ENCODE data around the gene RNASEL.
A peak's percentile ranks its signal among the peaks of the same experiment; 100 is the strongest.

RNASEL gene

DNA sequence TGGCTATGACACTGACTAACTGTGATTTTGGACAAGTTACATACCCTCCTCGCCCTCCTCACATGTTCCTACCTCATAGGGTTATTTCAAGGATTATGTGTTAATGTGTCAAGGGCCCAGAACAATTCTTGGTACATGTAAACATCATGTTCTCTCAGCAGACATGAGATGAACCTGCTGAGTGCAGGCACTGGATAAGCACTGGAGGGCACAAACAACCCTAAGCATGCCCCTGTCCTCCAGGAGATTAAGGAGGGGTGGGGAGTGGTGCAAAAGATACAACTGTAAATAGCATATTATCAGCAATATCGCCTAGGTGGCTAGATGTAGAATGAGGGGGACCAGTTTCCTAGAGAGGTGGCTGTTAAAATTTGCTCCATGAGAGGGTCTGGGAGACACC lies 32.9 kb upstream of the RNASEL start:
- no peak for DNase-seq (ENCODE audit: low read depth)

DNA sequence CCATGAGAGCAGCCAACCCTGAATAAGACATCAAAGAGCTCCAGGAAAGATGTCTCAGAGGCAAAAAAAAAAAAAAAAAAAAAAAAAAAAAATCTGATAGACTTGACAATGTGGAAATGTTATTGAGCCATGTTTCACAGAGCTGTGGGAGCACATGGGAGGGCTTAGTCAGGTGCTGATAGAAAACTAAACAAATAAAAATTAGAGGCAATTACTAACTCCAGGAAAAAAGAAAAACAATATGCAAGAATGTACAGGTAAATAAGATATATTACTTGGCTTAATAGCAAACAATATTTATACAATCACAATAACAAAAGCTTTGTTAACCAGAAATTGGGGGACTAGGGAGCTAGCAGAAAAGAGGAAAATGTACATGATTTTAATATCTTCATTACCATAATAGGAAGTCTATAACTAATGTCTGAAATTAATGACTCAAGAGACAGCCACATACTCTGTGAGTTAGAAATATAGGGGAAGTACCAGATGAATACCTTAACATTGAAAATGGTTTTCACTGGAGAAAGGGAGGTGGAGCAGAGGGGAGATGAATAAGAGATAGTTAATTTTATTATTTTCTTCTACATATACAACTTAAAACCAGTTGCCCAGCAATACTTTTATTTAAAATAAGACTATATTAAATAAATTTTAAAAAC lies 32.0 kb upstream of the RNASEL start:
- DNase-seq (ENCODE audit: low read depth), result no peak

DNA sequence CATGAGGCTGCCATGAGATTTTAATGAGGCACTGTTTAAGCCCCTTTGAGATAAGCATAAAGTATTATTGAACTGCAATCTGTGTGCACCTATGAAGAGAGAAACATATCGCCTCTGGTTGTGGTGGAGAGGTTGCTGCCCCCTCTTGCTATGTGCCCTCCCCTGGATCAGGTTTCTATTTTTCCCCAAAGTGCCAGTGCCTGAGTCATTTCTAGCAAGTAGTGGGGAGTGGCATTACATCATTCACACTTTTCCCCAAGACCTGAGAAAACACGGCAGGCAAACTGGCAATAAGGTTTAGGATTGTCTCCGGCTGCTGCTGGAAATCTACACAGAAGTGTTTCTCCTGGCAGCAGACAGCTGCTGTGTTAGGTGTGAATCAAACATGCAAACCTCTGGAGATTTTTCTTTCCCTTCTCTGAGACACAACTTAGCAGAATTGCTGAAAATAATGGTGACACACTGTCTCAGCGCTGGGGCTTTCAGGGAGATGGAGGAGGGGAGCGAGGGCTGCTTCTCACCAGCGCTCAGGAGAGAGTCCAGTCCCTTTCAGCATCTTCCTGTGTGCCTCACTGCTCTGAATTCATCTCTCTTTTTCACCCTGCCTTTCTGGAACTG lies 28.8 kb upstream of the RNASEL start:
- no peak for DNase-seq (ENCODE audit: low read depth)

DNA sequence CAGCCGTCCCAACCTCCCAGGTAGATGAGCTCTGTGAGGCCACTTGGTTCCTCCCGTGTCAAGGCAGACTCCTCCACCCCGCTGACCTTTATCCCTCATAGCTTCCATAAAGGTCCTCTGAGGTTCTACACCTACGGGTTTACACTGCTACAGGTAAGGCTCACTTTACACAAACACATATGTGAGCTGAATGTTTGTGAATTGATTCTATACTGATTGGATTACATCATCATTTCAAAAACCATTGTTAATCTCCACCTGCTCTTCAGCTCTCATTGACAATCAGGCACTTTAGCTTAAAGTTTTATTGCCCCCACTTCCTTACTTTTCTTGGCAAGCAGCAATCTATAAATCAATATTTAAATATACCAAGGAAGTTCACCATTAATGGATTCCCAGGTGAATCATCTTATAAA lies 28.0 kb upstream of the RNASEL start:
- DNase-seq (ENCODE audit: low read depth), result no peak

DNA sequence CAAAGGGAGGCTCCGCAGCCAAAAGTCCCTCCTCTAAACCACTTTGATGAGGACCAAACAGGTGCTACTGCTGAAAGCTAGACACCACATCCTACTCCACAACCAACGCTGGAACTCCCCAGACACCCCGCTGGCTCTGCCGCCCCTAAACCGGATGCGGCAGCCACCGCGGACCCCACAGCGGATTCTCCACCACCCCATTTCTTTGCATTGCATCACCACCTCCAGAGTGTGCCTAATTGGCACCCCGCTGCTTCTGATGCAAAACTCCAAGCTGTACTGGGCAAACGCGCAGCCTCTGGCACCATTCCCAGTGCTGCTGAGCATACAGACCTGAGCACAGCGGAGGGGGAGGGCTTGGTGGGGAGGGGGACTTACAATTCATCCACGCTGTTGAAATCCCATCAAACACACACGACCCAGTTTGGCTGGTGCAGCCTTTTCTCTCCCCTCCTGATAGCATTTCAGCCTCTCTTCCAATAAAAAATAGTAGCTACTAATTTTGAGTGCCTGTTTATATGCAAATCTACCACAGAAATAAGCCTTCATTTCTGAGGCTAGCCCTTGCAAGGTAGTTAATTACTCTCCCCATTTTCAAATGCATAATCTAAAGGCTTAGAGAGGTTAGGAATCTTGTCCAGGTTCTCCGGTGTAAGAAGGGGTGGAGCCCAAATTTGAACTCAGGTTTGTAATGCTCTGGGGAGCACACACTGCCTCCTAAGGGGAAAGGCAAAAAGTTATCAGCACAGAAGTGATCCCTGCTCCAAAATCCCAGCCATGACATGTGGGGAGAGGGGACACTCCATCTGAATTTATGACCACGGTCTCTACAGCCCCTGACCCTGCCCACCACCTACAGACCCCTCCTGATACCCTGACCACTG lies 27.3 kb upstream of the RNASEL start:
- peak; percentile 94 for DNase-seq (ENCODE audit: low read depth)

DNA sequence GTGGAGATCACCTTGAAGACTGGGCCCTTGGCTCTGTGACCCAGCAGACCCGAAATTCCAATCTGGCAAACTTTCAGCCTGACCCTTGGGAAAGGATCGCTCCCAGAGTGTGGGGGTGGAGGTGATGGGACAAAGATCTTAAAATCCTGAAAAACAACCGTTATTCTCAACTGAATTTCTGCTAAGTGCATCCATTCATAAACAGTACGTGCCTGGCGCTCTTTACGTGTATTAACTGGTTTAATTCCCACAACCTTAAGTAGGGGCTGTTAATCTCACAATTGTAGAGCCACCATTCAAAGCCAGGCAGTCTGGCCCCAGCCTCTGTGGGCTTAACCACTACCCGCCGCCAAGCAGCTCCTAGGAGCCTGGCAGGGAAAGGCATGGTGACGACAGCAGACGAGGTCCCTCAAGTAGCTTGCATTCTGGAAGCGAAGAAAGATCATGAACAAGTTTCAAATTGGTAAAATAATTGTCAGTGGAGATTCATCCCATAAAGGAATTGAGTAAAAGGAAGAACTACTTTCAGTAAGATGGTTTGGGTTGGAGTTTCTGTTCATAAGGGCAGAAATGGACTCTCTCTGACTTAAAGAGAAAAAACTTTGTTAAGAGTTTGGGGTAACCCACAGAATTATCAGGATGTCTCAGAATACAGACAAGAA lies 26.5 kb upstream of the RNASEL start:
- DNase-seq (ENCODE audit: low read depth), result no peak

DNA sequence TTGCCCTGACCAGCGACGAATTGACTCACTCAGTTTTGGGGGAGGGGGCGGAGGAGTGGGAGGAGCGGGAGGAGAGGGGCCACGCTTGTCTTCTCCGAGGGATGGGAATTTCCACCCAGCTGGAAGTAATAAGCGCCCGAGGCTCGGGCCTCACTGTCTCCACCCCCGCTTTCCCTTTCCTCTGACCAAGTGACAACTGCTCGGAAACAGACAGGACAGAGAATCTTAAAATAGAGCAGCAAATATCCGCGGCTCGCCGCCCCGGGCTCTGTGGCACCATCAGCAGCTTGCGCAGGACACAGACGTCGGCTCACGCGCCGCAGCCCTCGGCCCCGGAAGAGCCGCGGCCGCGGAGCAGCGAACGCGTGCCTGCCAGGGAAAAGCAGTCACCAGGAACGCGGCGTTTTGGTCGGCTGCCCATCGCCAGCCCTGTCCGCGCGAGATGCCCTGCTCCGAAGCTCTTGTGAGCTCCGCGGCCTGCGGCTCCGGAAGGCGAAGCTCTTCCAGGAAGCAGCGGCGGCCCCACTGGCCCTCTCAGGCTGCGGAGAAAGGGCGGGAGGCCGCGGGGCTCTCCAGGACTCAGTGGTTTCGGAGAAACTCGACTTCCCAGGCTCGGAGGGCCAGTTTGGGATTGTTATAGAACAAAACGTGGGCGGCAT lies 25.9 kb upstream of the RNASEL start:
- peak; percentile 81 for DNase-seq (ENCODE audit: low read depth)

DNA sequence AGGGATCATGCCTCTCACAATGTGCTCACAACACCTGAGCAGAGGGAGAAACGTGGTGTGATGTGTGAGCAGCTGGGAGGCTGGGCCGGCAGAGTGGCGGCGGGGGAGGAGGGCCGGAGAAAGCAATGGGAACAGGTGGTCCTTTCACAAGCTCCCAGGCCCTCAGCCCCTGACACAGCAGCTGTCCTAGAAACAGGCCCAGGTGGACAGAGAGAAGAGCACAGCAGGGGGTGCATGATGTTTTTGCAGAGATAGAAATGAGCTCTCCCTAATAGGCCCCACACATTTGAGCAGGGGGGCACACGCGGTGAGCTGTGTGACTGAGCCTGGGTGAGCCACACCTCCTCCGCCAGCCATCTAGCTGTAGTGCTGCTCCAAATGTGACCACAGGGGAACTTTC lies 22.7 kb upstream of the RNASEL start:
- DNase-seq (ENCODE audit: low read depth), result no peak

DNA sequence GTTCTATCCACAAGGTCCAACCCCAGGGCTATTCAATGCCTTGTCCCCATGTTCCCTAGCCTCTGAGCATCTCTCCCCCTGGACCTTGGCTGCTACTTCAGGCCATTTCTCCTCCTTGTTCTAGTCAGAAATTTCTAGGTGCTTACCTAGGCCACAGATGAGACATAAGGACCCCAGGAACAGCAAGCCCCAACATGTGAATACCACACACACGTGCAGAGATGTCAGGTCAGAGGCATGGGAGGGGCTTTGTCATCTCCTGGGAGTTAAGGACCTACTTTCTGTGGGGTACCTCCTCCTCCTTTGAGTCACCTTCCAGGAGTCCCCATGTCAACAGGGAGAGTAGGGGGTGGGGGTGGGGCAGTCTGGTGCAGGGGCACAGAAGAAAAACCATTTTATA lies 22.3 kb upstream of the RNASEL start:
- no peak for DNase-seq (ENCODE audit: low read depth)

DNA sequence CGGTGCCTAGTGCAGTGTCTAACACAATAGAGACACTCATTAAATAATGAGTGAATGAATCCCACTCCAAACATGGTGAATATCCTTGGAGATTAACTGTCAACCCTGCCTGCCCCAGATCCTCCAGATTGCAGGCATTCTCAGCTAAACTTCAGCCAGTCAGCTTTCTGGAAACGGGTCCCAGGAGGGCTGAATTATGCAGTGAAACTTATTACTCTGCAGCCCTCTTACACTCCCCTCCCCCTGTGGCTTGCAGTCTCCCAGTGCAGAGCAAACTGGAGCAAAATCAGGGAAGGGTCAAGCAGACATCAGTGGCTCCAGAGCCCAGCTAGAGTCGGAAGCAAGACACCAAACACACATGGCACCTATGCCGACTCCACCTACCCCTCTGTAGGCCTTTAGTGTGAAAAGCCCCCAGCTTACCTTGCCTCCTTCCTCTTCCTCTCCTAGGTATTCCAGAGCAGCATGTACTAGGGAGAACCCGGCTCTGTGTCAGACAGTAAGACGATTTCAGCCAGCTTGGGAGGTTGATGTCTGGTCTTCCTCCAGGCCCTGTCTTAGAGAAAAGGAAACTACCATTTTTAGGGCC lies 21.6 kb upstream of the RNASEL start:
- DNase-seq (ENCODE audit: low read depth), result no peak

DNA sequence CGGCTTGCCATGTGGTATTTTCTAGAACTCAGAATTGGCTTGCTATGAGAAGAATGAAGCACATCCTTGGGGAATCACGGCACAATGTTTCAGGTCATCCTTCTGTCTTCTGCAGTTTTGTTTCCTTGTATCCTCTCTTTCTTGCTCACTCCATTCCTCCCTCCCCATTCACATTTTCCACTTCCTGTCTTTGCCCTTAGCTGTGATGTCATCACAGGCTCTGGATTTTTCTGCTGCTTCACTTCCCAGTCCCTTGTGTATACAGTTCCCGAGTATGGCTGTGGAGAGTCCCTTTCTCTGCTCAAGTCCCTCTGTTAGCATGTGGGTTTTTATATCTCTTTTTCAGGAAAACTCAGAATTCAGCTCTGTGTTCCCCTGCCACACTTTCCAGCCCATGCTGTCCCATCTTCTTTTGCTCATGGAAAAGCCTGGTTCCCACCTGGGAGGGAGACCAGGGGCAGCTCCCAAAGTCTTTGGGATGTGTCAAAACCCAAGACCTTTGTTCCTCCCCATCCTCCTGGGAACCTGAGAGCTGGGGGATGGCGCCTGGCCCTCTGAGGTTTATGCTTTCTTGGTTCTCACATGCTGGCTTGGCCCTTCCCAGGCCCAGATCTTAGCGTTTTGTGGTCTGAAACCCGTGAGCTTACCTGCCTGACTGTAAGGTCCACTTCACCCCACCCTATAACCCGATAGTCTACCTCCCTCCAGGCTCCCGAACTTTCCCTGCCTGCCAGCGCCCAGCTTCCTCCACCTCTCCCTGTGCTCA lies 20.0 kb upstream of the RNASEL start:
- no peak for DNase-seq (ENCODE audit: low read depth)

DNA sequence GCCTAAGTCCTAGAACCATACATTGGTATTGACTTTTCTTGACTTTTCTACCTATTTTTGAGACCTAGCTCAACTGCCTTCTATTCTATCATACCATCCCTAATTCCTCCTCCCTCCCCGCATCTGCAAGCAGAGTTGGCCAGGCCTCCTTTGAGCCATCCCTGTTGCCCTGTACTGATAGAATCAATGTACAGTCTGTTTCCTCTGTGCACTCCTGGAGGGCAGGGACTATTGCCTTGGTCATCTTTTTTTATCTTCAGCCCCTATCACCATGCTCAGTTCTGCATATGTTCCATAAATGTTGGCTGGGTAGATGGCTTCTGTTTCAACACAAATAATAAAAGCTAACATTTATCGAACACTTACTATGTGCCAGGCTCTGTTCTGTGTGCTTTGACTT lies 19.2 kb upstream of the RNASEL start:
- DNase-seq (ENCODE audit: low read depth), result no peak

DNA sequence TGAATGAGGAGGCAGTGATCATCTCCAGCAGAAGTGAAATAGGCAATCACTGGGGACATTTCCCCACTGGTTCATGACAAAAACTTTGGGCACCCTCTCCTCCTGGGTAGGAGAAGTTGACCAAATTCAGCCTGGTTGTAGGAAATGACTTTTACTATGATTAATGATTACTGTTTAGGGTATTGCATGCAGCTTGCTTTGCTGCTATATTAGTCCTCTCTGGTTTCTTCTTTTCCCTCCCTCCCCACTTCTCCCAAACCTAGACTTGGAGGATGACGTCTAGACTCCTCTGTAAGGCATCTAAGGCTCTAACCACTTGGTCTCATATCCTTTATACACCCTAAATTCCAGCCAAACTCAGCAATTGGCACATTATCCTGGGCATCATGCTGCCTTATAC lies 18.5 kb upstream of the RNASEL start:
- DNase-seq (ENCODE audit: low read depth), result no peak

DNA sequence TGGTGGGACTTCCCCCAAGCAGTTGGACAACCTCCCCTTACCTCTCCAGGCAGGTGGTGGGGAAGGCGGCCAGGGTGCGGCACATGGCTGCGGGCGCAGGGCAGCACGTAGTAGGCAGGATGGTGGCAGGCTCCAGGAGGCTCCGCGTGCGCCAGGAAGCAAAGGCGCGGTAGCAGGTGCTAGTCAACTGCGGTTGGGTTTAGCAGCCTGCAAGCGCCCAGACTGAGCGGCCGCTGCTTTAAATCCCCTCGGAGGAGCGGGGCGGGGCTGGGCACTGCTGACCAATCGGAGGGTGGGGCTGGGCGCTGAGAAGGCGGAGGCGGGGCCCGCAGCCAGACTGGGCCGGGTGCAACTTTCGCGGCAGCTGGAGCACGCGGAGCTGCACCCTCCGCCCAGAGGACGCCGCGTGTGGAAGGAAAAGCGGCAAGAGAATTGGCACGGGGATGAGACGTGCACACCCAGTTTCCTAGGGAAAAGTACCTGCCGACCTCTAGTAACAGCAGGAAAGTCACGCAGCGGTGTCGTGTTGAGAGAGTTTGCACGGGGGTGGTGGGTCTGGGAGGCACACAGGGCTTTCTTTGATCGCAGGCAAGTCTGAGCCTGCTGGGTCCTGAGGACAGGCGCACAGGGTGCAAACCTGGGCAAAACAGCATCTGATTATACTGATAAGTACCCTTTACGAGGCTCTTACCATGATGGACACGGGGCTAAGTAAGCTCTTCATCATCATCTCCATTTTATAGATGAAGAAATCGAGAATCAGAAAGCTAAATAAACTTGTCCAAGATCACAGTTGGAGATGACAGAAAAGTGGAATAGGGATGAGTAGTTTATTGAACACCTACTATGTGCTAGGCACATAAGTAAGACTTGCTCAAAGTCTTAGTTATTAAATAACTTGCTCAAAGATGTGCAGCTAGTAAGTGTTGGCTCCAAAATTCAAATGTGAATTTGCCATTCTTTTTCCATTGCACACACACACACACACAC lies 15.4 kb upstream of the RNASEL start, which contains the start of gene RGS16:
Gene RGS16 (minus strand): TSS at position 215 of the 990 bp plus-strand sequence. CDS start 130 bp downstream, at position 85.
- DNase-seq (ENCODE audit: low read depth), result peak; percentile 90

DNA sequence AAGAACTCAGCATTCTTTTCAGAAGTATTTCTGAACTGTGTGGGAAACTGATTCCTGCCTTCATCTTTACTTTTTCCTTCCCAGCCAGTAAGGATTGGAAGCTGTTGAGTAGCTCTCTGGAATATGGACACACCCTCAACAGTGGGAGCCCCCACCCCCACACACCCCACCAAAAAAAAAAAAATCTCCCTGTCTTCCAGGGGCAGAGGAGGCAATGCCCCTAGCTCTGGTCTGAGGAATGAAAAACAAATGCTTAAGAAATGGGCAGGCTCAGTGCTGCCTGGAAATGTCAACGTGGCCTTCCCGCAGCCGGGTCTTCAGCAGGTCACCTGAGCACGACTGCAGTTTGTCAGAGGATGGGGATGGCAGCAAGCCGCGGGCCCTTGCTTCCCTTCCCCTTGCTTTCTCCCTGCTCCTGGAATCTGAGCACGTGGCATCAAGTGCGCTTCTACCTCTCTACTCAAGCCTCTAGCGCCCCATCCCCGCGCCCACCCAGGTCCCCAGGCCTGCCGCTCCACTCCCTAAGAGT lies 14.7 kb upstream of the RNASEL start:
- DNase-seq (ENCODE audit: low read depth), result no peak

DNA sequence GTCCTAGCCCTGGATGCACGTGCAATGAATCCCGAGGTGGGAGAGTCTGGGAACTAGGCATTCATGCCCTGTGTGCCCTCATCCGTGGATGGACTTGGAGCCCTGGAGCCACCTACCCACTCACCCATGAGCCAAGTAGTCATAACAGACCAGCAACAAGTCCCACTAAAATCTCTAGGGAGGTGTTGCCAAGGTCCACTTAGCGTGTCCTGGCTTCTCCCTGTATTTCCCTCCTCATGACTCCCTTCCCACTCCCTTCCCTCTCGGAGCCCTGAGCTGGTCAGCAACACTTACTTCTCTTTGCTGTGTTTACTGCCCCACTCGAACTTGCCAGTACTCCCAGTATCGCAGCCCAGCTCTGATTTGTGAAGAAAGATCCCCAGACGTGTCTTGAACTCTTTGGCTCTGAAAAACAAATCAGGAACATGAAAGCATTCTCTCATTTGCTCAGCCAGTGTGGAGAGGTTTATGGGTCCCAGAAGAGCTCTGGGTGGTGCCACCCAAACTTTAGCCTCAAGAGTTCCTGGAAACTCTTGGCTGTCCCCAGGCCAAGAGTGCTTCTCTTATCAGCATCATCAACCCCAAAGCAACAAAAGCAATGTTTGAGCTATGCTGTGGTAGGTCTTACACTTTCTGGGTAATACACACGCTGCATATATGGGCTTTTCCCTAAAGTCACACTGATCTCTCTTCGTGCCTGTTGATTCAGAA lies 14.0 kb upstream of the RNASEL start:
- DNase-seq (ENCODE audit: low read depth), result no peak

DNA sequence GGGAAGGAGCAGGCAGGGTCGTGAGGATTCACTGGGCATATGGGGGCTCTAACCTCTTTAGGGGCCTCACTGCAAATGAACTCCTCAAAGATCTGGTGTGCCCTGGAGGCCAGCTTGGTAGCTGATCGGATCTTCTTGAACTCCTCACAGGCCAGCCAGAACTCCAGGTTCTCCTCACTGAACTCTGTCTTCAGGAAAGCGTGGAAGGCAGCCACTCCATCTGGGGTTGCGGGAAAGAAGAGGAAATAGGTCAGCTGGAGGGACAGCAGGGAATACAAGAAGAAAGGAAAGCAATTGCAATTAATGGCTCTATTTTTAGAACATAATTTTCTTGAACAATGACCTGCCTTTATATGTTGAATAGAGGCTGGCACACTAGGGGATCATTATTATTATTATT lies 12.9 kb upstream of the RNASEL start:
- no peak for DNase-seq (ENCODE audit: low read depth)

DNA sequence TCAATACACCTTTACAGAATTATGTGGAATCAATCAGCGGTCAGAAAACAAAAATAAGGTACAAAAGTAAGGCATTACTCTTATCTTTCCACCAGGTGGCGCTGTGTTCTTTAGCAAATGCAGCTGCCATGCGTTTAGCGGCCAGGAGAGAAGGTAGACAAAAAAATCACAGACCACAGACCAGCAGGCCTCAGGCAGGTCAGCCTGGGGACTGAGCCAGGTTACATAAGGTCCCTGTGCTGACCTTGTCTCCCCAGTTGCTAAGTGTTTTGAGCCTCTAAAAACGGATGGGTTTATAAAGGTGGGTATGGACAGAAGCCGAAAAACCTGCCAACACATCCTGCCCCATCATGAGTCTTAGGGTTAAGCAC lies 12.3 kb upstream of the RNASEL start:
- DNase-seq (ENCODE audit: low read depth), result no peak
